Thyroid gland (tissue), 4 donors: ENCODE data around the gene PAFAH1B2.

Experiments used
- POLR2A ChIP-seq, 2 donors: fragments of 450-650 bp; IDR thresholded peaks; one replicate each; pipeline ENCODE4 v1.6.1; 2017; ENCODE audit warnings: antibody characterized with exemption in 2 of 2, mild to moderate bottlenecking in 2 of 2, moderate library complexity in 1 of 2
- TF ChIP-seq, protein P1 (sequence below), 6 experiments: fragments of 200-600 bp in 3 of 6; fragments of 450-650 bp in 3 of 6; sonication (generic) in 3 of 6; IDR thresholded peaks; one replicate each; pipeline ENCODE4 v1.5.1; 2016 to 2019; ENCODE audit warnings: antibody characterized with exemption in 6 of 6, mild to moderate bottlenecking in 2 of 6, inconsistent platforms in 1 of 6, moderate library complexity in 1 of 6

DNA sequence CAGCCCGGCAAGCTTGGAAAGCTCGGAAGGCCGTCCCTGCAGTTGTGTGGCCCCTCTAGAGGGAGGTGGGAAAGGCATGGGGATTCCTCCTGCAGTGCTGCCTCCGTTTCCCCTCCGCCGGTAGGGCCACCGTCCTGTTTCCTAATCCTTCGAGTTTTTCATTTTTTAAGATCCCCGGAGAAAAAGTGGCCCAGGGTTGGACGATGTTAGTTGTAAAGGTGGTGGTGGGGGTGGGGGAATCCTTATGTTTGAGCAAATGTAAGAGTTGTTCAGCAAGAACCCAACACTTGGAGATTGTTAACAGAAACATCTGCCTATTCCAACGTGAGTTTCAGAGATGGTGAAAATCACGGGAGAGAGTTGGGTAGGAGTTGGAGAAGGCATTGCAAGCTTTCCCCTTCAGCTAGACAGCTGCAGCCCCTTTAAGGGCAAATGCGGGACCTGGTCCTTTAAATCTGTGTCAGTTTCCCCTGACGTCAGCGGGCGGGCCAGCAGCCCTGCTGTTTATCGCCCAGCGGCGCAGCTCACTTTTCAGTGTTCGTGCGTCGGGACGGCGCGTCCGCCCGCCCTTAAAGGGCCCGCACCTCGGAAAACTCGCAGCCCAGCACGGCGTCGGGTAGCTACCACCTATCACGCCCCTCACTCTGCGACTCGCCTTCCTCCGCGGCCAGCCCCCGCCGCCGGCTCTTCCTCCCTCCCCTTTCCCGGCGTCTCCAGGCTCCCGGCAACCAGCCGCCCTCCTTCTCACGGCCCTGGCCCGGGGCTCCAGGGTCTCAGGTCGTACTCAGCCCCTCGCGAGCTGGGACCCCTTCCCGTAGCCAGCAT, 34.3 kb downstream of the PAFAH1B2 start, which contains the start of gene SIDT2:
- TF ChIP-seq, protein P1, sequence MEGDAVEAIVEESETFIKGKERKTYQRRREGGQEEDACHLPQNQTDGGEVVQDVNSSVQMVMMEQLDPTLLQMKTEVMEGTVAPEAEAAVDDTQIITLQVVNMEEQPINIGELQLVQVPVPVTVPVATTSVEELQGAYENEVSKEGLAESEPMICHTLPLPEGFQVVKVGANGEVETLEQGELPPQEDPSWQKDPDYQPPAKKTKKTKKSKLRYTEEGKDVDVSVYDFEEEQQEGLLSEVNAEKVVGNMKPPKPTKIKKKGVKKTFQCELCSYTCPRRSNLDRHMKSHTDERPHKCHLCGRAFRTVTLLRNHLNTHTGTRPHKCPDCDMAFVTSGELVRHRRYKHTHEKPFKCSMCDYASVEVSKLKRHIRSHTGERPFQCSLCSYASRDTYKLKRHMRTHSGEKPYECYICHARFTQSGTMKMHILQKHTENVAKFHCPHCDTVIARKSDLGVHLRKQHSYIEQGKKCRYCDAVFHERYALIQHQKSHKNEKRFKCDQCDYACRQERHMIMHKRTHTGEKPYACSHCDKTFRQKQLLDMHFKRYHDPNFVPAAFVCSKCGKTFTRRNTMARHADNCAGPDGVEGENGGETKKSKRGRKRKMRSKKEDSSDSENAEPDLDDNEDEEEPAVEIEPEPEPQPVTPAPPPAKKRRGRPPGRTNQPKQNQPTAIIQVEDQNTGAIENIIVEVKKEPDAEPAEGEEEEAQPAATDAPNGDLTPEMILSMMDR (IDR thresholded peaks at IDR 0.05): peak in 1 of 6 experiments; percentile 50
- peak; percentile 62 to 96 for TF ChIP-seq POLR2A (IDR thresholded peaks at IDR 0.05)
